ENCODE data around the gene HIPK2.

DNA sequence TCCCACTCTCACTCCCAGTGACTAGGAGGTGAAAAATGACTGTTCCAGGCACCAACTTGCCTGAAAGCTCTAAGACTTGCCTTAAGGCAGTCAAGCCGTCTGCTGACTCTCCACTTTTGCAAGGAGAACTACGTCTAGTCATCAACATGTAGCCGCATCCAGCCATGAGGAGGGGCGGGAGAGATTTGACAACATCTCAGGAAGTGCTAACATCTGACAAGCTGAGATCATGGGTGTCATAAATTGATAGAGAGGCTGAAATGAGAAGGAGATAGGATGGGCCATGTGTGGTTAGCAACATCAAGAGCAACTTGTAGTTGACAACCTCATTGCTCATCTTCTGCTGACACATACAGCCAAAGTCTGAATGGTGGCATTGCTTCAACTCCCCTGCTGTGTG, 42.3 kb upstream of the HIPK2 start:
- TF ChIP-seq, protein P1, sequence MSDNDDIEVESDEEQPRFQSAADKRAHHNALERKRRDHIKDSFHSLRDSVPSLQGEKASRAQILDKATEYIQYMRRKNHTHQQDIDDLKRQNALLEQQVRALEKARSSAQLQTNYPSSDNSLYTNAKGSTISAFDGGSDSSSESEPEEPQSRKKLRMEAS (IDR thresholded peaks at IDR 0.05), result no peak
- no peak for TF ChIP-seq CEBPB (IDR thresholded peaks at IDR 0.05)
- no peak for TF ChIP-seq TCF12 (IDR thresholded peaks at IDR 0.05; ENCODE audit: low read depth)
- no peak for TF ChIP-seq EP300 (IDR thresholded peaks at IDR 0.05; ENCODE audit: borderline replicate concordance)
- TF ChIP-seq RAD21 (IDR thresholded peaks at IDR 0.05; ENCODE audit: low read depth), result no peak
- TF ChIP-seq YY1 (IDR thresholded peaks at IDR 0.05; ENCODE audit: low read depth), result no peak
- TF ChIP-seq, protein P2, sequence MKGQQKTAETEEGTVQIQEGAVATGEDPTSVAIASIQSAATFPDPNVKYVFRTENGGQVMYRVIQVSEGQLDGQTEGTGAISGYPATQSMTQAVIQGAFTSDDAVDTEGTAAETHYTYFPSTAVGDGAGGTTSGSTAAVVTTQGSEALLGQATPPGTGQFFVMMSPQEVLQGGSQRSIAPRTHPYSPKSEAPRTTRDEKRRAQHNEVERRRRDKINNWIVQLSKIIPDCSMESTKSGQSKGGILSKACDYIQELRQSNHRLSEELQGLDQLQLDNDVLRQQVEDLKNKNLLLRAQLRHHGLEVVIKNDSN (IDR thresholded peaks at IDR 0.05), result no peak
- no peak for TF ChIP-seq TAF1 (IDR thresholded peaks at IDR 0.05; ENCODE audit: low read depth)
- TF ChIP-seq TEAD4 (IDR thresholded peaks at IDR 0.05), result no peak
- TF ChIP-seq FOXM1 (IDR thresholded peaks at IDR 0.05; ENCODE audit: borderline replicate concordance, low read depth), result no peak
- TF ChIP-seq, protein P3, sequence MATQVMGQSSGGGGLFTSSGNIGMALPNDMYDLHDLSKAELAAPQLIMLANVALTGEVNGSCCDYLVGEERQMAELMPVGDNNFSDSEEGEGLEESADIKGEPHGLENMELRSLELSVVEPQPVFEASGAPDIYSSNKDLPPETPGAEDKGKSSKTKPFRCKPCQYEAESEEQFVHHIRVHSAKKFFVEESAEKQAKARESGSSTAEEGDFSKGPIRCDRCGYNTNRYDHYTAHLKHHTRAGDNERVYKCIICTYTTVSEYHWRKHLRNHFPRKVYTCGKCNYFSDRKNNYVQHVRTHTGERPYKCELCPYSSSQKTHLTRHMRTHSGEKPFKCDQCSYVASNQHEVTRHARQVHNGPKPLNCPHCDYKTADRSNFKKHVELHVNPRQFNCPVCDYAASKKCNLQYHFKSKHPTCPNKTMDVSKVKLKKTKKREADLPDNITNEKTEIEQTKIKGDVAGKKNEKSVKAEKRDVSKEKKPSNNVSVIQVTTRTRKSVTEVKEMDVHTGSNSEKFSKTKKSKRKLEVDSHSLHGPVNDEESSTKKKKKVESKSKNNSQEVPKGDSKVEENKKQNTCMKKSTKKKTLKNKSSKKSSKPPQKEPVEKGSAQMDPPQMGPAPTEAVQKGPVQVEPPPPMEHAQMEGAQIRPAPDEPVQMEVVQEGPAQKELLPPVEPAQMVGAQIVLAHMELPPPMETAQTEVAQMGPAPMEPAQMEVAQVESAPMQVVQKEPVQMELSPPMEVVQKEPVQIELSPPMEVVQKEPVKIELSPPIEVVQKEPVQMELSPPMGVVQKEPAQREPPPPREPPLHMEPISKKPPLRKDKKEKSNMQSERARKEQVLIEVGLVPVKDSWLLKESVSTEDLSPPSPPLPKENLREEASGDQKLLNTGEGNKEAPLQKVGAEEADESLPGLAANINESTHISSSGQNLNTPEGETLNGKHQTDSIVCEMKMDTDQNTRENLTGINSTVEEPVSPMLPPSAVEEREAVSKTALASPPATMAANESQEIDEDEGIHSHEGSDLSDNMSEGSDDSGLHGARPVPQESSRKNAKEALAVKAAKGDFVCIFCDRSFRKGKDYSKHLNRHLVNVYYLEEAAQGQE (IDR thresholded peaks at IDR 0.05; ENCODE audit: low read depth), result no peak
